WTC11 (cell line): ENCODE results near the gene ZNF808. TPM values are rescaled to one million over a fixed set of nuclear protein-coding genes. Genes with fewer than 3 reads are reported as not detected.

Source experiments
- ATAC-seq: fragments of 200-7000 bp; cut with Tn5 transposase; 2 replicates; pipeline ENCODE4 v1.10.0; 2021; ENCODE audit warnings: mild to moderate bottlenecking, moderate library complexity
- CTCF ChIA-PET: fragments of 300-600 bp; sonication (Branson Sonifier 250); formaldehyde crosslinking; loops from one replicate; lab custom pipeline; 2021; ENCODE audit warnings: antibody characterized with exemption; lab: Charles Lee
- POLR2A ChIA-PET: fragments of 350-600 bp; sonication (Branson Sonifier 250); formaldehyde crosslinking; loops from one replicate; lab custom pipeline; 2021; ENCODE audit warnings: antibody characterized with exemption; lab: Charles Lee
- DNase-seq: peaks from one replicate; pipeline ENCODE4 v3.0.0; 2021; ENCODE audit warnings: low spot score
- H3K27ac Mint-ChIP-seq: 2 replicates; pipeline ENCODE4 v1.8.0; 2021; ENCODE audit warnings: mixed read lengths
- H3K27me3 Mint-ChIP-seq: 2 replicates; pipeline ENCODE4 v1.8.0; 2021; ENCODE audit warnings: low read depth, mild to moderate bottlenecking, moderate library complexity, mixed read lengths
- H3K36me3 Mint-ChIP-seq: 2 replicates; pipeline ENCODE4 v1.8.0; 2021; ENCODE audit warnings: mixed read lengths
- H3K4me1 Mint-ChIP-seq: 2 replicates; pipeline ENCODE4 v1.8.0; 2022; ENCODE audit warnings: mixed read lengths
- H3K4me3 Mint-ChIP-seq: 2 replicates; pipeline ENCODE4 v1.8.0; 2021; ENCODE audit warnings: mild to moderate bottlenecking, moderate library complexity, mixed read lengths
- H3K9me3 Mint-ChIP-seq: 2 replicates; pipeline ENCODE4 v1.8.0; 2021; ENCODE audit warnings: mixed read lengths
- CREM ChIP-seq: sonication (generic); formaldehyde crosslinking; IDR thresholded peaks from 2 replicates; pipeline ENCODE4 v1.8.1; 2022; ENCODE audit warnings: mild to moderate bottlenecking, missing genetic modification reagents, moderate library complexity
- HMGA2 ChIP-seq: fragments of 250-450 bp; sonication (Bioruptor Pico); IDR thresholded peaks from 2 replicates; pipeline ENCODE4 v1.4.0; 2021; ENCODE audit warnings: mild to moderate bottlenecking, moderate library complexity
- KAT7 ChIP-seq: sonication (generic); formaldehyde crosslinking; IDR thresholded peaks from 2 replicates; pipeline ENCODE4 v1.8.1; 2023; ENCODE audit warnings: missing genetic modification reagents, mild to moderate bottlenecking, borderline replicate concordance
- NFATC4 ChIP-seq: fragments of 250-450 bp; sonication (Bioruptor Pico); IDR thresholded peaks from 2 replicates; pipeline ENCODE4 v1.9.0; 2021; ENCODE audit warnings: mild to moderate bottlenecking
- SMAD4 ChIP-seq: sonication (generic); formaldehyde crosslinking; IDR thresholded peaks from 2 replicates; pipeline ENCODE4 v1.8.0; 2022; ENCODE audit warnings: mild to moderate bottlenecking, missing genetic modification reagents
- ZNF423 ChIP-seq: fragments of 250-450 bp; sonication (Bioruptor Pico); IDR thresholded peaks from 2 replicates; pipeline ENCODE4 v2.1.2; 2022; ENCODE audit warnings: mild to moderate bottlenecking, moderate library complexity
- total RNA-seq: library from RNA; stranded (reverse); gene quantifications from 3 replicates; pipeline ENCODE4 v1.2.3, GENCODE V29; 2021
- TF ChIP-seq, protein P1 (sequence below): sonication (generic); formaldehyde crosslinking; IDR thresholded peaks from 2 replicates; pipeline ENCODE4 v1.8.1; 2023; ENCODE audit warnings: mild to moderate bottlenecking, missing genetic modification reagents, moderate library complexity
- TF ChIP-seq, protein P2 (sequence below): sonication (generic); formaldehyde crosslinking; IDR thresholded peaks from 2 replicates; pipeline ENCODE4 v1.8.1; 2022; ENCODE audit warnings: mild to moderate bottlenecking, moderate library complexity, missing genetic modification reagents
- TF ChIP-seq, protein P3 (sequence below): sonication (generic); formaldehyde crosslinking; IDR thresholded peaks from 2 replicates; pipeline ENCODE4 v1.8.1; 2023; ENCODE audit warnings: mild to moderate bottlenecking, missing genetic modification reagents, moderate library complexity
- TF ChIP-seq, protein P4 (sequence below): fragments of 250-450 bp; sonication (Bioruptor Pico); IDR thresholded peaks from 2 replicates; pipeline ENCODE4 v1.9.0; 2021; ENCODE audit warnings: mild to moderate bottlenecking
- TF ChIP-seq, protein P5 (sequence below): sonication (generic); formaldehyde crosslinking; IDR thresholded peaks from 2 replicates; pipeline ENCODE4 v1.8.0; 2022; ENCODE audit warnings: mild to moderate bottlenecking, missing genetic modification reagents
- TF ChIP-seq, protein P6 (sequence below): sonication (generic); formaldehyde crosslinking; IDR thresholded peaks from 2 replicates; pipeline ENCODE4 v1.8.0; 2022; ENCODE audit warnings: mild to moderate bottlenecking, missing genetic modification reagents
- TF ChIP-seq, protein P7 (sequence below): sonication (generic); formaldehyde crosslinking; IDR thresholded peaks from 2 replicates; pipeline ENCODE4 v1.8.0; 2022; ENCODE audit warnings: missing genetic modification reagents
- TF ChIP-seq, protein P8 (sequence below): fragments of 250-450 bp; sonication (Bioruptor Pico); IDR thresholded peaks from 2 replicates; pipeline ENCODE4 v2.1.2; 2022; ENCODE audit warnings: mild to moderate bottlenecking, moderate library complexity
- TF ChIP-seq, protein P9 (sequence below): sonication (generic); formaldehyde crosslinking; IDR thresholded peaks from 2 replicates; pipeline ENCODE4 v1.8.1; 2023; ENCODE audit warnings: mild to moderate bottlenecking, missing genetic modification reagents, borderline replicate concordance

Gene ZNF808
- total RNA-seq, 1 experiment from 2014 or later = 59.2 TPM

DNA sequence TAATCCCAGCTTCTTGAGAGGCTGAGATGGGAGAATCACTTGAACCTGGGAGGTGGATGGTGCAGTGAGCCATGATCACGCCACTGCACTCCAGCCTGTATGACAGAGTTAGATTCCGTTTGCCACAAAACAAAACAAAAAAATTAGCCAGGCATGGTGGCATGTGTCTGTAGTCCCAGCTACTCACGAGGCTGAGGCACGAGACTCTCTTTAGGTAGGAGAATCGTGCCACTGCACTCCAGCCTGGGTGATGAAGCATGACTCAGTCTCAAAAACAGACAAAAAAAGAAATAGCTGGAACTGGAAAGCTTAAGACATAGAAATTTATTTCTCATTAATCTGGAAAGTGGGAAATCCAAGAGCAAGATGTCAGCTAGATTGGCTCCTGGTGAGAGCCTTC, 20.2 kb upstream of the ZNF808 start (continued):
- TF ChIP-seq, protein P1, sequence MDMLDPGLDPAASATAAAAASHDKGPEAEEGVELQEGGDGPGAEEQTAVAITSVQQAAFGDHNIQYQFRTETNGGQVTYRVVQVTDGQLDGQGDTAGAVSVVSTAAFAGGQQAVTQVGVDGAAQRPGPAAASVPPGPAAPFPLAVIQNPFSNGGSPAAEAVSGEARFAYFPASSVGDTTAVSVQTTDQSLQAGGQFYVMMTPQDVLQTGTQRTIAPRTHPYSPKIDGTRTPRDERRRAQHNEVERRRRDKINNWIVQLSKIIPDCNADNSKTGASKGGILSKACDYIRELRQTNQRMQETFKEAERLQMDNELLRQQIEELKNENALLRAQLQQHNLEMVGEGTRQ = no peak
- TF ChIP-seq, protein P2, sequence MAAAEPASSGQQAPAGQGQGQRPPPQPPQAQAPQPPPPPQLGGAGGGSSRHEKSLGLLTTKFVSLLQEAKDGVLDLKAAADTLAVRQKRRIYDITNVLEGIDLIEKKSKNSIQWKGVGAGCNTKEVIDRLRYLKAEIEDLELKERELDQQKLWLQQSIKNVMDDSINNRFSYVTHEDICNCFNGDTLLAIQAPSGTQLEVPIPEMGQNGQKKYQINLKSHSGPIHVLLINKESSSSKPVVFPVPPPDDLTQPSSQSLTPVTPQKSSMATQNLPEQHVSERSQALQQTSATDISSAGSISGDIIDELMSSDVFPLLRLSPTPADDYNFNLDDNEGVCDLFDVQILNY (CRISPR knock-in tag) = no peak
- TF ChIP-seq CREM (CRISPR knock-in tag) (no peak), NFATC4 (CRISPR knock-in tag) (no peak), SMAD4 (CRISPR knock-in tag) (no peak)
- TF ChIP-seq, protein P3, sequence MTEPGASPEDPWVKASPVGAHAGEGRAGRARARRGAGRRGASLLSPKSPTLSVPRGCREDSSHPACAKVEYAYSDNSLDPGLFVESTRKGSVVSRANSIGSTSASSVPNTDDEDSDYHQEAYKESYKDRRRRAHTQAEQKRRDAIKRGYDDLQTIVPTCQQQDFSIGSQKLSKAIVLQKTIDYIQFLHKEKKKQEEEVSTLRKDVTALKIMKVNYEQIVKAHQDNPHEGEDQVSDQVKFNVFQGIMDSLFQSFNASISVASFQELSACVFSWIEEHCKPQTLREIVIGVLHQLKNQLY (CRISPR knock-in tag) = no peak
- TF ChIP-seq, protein P4, sequence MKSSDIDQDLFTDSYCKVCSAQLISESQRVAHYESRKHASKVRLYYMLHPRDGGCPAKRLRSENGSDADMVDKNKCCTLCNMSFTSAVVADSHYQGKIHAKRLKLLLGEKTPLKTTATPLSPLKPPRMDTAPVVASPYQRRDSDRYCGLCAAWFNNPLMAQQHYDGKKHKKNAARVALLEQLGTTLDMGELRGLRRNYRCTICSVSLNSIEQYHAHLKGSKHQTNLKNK = no peak
- TF ChIP-seq, protein P5, sequence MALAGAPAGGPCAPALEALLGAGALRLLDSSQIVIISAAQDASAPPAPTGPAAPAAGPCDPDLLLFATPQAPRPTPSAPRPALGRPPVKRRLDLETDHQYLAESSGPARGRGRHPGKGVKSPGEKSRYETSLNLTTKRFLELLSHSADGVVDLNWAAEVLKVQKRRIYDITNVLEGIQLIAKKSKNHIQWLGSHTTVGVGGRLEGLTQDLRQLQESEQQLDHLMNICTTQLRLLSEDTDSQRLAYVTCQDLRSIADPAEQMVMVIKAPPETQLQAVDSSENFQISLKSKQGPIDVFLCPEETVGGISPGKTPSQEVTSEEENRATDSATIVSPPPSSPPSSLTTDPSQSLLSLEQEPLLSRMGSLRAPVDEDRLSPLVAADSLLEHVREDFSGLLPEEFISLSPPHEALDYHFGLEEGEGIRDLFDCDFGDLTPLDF (CRISPR knock-in tag) = no peak
- TF ChIP-seq, protein P6, sequence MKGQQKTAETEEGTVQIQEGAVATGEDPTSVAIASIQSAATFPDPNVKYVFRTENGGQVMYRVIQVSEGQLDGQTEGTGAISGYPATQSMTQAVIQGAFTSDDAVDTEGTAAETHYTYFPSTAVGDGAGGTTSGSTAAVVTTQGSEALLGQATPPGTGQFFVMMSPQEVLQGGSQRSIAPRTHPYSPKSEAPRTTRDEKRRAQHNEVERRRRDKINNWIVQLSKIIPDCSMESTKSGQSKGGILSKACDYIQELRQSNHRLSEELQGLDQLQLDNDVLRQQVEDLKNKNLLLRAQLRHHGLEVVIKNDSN = no peak

DNA sequence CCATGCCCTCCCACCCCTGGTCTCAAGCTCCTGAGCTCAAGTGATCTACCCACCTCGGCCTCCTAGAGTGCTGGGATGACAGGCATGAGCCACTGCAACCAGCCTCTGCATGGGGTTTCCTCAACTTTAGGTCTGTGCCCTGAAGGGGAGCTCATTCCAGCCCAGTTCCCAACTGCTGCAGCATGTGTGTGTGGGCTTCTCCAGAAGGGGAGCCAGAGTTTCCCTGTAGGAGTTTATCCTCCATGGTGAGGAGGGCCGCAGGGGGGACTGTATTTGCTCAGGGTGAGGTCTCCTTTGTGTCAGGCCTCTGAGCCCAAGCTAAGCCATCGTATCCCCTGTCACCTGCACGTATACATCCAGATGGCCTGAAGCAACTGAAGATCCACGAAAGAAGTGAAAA, 11.3 kb upstream of the ZNF808 start:
- H3K9me3 Mint-ChIP-seq = peaks cover 10% of the 10 kb centered on the region; the same call in 1 of the 2 replicates
- no peak for TF ChIP-seq KAT7 (CRISPR knock-in tag)
- TF ChIP-seq ZNF423 (CRISPR knock-in tag) = 0 out of 2 replicates have a peak, but pooled peaks have one; percentile 13
- TF ChIP-seq, protein P7, sequence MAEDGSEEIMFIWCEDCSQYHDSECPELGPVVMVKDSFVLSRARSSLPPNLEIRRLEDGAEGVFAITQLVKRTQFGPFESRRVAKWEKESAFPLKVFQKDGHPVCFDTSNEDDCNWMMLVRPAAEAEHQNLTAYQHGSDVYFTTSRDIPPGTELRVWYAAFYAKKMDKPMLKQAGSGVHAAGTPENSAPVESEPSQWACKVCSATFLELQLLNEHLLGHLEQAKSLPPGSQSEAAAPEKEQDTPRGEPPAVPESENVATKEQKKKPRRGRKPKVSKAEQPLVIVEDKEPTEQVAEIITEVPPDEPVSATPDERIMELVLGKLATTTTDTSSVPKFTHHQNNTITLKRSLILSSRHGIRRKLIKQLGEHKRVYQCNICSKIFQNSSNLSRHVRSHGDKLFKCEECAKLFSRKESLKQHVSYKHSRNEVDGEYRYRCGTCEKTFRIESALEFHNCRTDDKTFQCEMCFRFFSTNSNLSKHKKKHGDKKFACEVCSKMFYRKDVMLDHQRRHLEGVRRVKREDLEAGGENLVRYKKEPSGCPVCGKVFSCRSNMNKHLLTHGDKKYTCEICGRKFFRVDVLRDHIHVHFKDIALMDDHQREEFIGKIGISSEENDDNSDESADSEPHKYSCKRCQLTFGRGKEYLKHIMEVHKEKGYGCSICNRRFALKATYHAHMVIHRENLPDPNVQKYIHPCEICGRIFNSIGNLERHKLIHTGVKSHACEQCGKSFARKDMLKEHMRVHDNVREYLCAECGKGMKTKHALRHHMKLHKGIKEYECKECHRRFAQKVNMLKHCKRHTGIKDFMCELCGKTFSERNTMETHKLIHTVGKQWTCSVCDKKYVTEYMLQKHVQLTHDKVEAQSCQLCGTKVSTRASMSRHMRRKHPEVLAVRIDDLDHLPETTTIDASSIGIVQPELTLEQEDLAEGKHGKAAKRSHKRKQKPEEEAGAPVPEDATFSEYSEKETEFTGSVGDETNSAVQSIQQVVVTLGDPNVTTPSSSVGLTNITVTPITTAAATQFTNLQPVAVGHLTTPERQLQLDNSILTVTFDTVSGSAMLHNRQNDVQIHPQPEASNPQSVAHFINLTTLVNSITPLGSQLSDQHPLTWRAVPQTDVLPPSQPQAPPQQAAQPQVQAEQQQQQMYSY (CRISPR knock-in tag) = no peak
- TF ChIP-seq SMAD4 (CRISPR knock-in tag) = no peak
- no peak for TF ChIP-seq HMGA2 (CRISPR knock-in tag)
- peak; percentile 49 for ATAC-seq
- no peak overlapping the region for H3K4me3 Mint-ChIP-seq
- ChIA-PET CTCF (interaction anchor here (0.6 to 1.0 kb wide), 3 partner anchors 9 to 73 kb away, joined by 3 to 4 read pairs (median 3); no protein-coding TSS in a partner anchor), POLR2A (interaction anchor here (1.0 kb wide), 1 partner anchor 63 kb away, joined by 3 read pairs; the partner anchor contains the start of gene ZNF578)
- H3K27me3 Mint-ChIP-seq = no peaks in the 10 kb centered on the region
- no peak overlapping the region for H3K27ac Mint-ChIP-seq
- peaks cover 52% of the 10 kb centered on the region for H3K4me1 Mint-ChIP-seq
- no peak for DNase-seq
- peaks cover 28% of the 10 kb centered on the region for H3K36me3 Mint-ChIP-seq

DNA sequence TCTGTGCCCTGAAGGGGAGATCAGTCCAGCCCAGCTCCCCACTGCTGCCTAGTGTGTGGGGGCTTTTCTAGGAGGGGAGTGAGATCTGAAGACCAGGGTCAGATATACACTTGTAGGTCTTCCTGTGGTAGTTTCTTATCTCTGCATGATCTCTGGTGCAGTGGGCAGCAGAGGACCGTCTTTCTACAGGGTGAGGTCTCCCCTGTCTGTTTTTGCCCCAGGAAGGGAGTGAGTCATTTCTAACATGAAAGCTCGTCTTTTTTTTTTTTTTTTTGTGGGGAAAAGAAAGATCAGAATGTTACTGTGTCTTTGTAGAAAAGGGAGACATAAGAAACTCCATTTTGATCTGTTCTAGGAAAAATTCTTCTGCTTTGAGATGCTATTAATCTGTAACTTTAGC, 8.8 kb upstream of the ZNF808 start:
- ATAC-seq = no peak
- no peaks in the 10 kb centered on the region for H3K9me3 Mint-ChIP-seq
- no peaks in the 10 kb centered on the region for H3K27me3 Mint-ChIP-seq
- H3K27ac Mint-ChIP-seq = no peak overlapping the region
- H3K4me3 Mint-ChIP-seq = no peak overlapping the region; the same call in 1 of the 2 replicates
- no peak for DNase-seq
- ChIA-PET POLR2A (no interaction called here), CTCF (interaction anchor here (0.7 to 1.1 kb wide), 4 partner anchors 8 to 54 kb away, joined by 3 to 8 read pairs (median 4); no protein-coding TSS in a partner anchor)
- peaks cover 68% of the 10 kb centered on the region for H3K4me1 Mint-ChIP-seq
- peaks cover 11% of the 10 kb centered on the region for H3K36me3 Mint-ChIP-seq
- TF ChIP-seq, protein P8, sequence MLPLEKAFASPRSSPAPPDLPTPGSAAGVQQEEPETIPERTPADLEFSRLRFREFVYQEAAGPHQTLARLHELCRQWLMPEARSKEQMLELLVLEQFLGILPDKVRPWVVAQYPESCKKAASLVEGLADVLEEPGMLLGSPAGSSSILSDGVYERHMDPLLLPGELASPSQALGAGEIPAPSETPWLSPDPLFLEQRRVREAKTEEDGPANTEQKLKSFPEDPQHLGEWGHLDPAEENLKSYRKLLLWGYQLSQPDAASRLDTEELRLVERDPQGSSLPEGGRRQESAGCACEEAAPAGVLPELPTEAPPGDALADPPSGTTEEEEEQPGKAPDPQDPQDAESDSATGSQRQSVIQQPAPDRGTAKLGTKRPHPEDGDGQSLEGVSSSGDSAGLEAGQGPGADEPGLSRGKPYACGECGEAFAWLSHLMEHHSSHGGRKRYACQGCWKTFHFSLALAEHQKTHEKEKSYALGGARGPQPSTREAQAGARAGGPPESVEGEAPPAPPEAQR = no peak
- TF ChIP-seq, protein P9, sequence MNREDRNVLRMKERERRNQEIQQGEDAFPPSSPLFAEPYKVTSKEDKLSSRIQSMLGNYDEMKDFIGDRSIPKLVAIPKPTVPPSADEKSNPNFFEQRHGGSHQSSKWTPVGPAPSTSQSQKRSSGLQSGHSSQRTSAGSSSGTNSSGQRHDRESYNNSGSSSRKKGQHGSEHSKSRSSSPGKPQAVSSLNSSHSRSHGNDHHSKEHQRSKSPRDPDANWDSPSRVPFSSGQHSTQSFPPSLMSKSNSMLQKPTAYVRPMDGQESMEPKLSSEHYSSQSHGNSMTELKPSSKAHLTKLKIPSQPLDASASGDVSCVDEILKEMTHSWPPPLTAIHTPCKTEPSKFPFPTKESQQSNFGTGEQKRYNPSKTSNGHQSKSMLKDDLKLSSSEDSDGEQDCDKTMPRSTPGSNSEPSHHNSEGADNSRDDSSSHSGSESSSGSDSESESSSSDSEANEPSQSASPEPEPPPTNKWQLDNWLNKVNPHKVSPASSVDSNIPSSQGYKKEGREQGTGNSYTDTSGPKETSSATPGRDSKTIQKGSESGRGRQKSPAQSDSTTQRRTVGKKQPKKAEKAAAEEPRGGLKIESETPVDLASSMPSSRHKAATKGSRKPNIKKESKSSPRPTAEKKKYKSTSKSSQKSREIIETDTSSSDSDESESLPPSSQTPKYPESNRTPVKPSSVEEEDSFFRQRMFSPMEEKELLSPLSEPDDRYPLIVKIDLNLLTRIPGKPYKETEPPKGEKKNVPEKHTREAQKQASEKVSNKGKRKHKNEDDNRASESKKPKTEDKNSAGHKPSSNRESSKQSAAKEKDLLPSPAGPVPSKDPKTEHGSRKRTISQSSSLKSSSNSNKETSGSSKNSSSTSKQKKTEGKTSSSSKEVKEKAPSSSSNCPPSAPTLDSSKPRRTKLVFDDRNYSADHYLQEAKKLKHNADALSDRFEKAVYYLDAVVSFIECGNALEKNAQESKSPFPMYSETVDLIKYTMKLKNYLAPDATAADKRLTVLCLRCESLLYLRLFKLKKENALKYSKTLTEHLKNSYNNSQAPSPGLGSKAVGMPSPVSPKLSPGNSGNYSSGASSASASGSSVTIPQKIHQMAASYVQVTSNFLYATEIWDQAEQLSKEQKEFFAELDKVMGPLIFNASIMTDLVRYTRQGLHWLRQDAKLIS = no peak
